ENCODE results near the gene USH1G.

DNA sequence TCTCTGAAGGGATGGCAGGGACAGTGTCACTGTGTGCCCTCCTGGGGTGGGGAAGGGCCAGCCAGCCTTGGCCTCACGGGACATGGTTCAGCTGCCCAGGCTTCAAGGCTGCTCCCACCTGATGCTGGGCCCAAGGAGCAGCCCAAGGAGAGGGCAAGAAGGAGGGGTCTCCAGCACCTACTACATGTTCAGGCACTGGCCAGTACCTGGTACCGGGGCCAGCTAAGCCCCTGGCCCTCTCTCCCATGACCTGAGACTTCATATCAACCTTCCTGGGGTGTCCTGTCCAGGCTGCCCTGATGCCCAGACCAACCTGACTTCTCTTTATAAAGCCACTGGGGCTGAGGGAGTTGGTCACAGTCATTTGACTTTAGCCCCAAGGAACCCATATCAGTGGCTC lies 1.3 kb downstream of the USH1G start:
- TF ChIP-seq CTCF (IDR thresholded peaks at IDR 0.05; ENCODE audit: insufficient read depth, low read length) (no peak), POLR2AphosphoS5 (IDR thresholded peaks at IDR 0.05; ENCODE audit: low read depth) (no peak), SPI1 (IDR thresholded peaks at IDR 0.05; ENCODE audit: borderline replicate concordance, low read depth) (no peak)
- TF ChIP-seq, protein P1, sequence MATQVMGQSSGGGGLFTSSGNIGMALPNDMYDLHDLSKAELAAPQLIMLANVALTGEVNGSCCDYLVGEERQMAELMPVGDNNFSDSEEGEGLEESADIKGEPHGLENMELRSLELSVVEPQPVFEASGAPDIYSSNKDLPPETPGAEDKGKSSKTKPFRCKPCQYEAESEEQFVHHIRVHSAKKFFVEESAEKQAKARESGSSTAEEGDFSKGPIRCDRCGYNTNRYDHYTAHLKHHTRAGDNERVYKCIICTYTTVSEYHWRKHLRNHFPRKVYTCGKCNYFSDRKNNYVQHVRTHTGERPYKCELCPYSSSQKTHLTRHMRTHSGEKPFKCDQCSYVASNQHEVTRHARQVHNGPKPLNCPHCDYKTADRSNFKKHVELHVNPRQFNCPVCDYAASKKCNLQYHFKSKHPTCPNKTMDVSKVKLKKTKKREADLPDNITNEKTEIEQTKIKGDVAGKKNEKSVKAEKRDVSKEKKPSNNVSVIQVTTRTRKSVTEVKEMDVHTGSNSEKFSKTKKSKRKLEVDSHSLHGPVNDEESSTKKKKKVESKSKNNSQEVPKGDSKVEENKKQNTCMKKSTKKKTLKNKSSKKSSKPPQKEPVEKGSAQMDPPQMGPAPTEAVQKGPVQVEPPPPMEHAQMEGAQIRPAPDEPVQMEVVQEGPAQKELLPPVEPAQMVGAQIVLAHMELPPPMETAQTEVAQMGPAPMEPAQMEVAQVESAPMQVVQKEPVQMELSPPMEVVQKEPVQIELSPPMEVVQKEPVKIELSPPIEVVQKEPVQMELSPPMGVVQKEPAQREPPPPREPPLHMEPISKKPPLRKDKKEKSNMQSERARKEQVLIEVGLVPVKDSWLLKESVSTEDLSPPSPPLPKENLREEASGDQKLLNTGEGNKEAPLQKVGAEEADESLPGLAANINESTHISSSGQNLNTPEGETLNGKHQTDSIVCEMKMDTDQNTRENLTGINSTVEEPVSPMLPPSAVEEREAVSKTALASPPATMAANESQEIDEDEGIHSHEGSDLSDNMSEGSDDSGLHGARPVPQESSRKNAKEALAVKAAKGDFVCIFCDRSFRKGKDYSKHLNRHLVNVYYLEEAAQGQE (IDR thresholded peaks at IDR 0.05; ENCODE audit: insufficient replicate concordance, low read depth), result no peak
